VCaP (cell line): ENCODE data around the gene TLR1.
"Not testable (repeated sequence)": the region's sequence is repeated elsewhere in the genome, so short reads cannot be mapped to it uniquely, and the experiment has no call there.

ENCODE experiments used
- H3K27ac ChIP-seq: fragments of 450-650 bp; 2 replicates; pipeline ENCODE4 v1.5.1; 2017
- CTCF ChIP-seq: fragments of 450-650 bp; conservative IDR thresholded peaks from 2 replicates; pipeline ENCODE4 v1.5.1; 2017; ENCODE audit warnings: mild to moderate bottlenecking, moderate library complexity

The TLR1 gene

GRCh38 chr4:38820329-38821061, 15.9 kb upstream of the TLR1 start:
- H3K27ac ChIP-seq: no peak overlapping the region
- TF ChIP-seq CTCF: no peak

- no peak for TF ChIP-seq CTCF
- H3K27ac ChIP-seq: no peak overlapping the region
These were observed 15.0 kb upstream of the TLR1 start for GRCh38 chr4:38819569-38819968.

GRCh38 chr4:38818441-38818976, 13.9 kb upstream of the TLR1 start:
- no peak overlapping the region for H3K27ac ChIP-seq
- no peak for TF ChIP-seq CTCF

GRCh38 chr4:38815885-38816782, 11.5 kb upstream of the TLR1 start:
- H3K27ac ChIP-seq: no peak overlapping the region
- no peak for TF ChIP-seq CTCF

- TF ChIP-seq CTCF: no peak
These were observed 9.8 kb upstream of the TLR1 start for GRCh38 chr4:38814386-38814785.

GRCh38 chr4:38811297-38811696, 6.7 kb upstream of the TLR1 start:
- TF ChIP-seq CTCF: no peak
- no peak overlapping the region for H3K27ac ChIP-seq

More at GRCh38 chr4:38814386-38814785, 9.8 kb upstream of the TLR1 start:
- no peak overlapping the region for H3K27ac ChIP-seq

GRCh38 chr4:38807462-38807861, 2.9 kb upstream of the TLR1 start:
- not testable (repeated sequence) for H3K27ac ChIP-seq

GRCh38 chr4:38806251-38806650, 1.7 kb upstream of the TLR1 start:
- H3K27ac ChIP-seq: not testable (repeated sequence)
